ENCODE measurements around the gene MOCOS. TPM values are rescaled to one million over a fixed set of nuclear protein-coding genes. Genes with fewer than 3 reads are reported as not detected.
A peak's percentile ranks its signal among the peaks of the same experiment; 100 is the strongest.

Gene MOCOS
- total and polyA plus RNA-seq, 2 of the 13 experiments (the other 11 are each of a cell fraction or from before 2014, with no cell fraction given): 7.7 to 15.4 TPM

GRCh38 chr18:36187193-36187825, at the start of gene MOCOS (continued):
- TF ChIP-seq ZBTB38 (CRISPR knock-in tag; IDR thresholded peaks at IDR 0.05) (peak; percentile 23; the same call in 1 of the 2 replicates), HDAC1 (CRISPR knock-in tag; IDR thresholded peaks at IDR 0.05) (peak; percentile 80), HNRNPLL (IDR thresholded peaks at IDR 0.05; ENCODE audit: low read depth, low read length, poor library complexity, severe bottlenecking) (peak; percentile 65), ZNF761 (CRISPR knock-in tag; conservative IDR thresholded peaks at IDR 0.05) (0 out of 2 replicates have a peak, but pooled peaks have one; percentile 43), ZGPAT (CRISPR knock-in tag; IDR thresholded peaks at IDR 0.05) (peak; percentile 53), MXD1 (CRISPR knock-in tag; IDR thresholded peaks at IDR 0.05) (no peak; the same call in none of the 2 replicates), ZNF589 (CRISPR knock-in tag; conservative IDR thresholded peaks at IDR 0.05) (no peak), ZFX (CRISPR knock-in tag; IDR thresholded peaks at IDR 0.05; ENCODE audit: low read depth) (peak; percentile 86), ZHX2 (IDR thresholded peaks at IDR 0.05; ENCODE audit: low read depth) (no peak), ZHX2 (CRISPR knock-in tag; IDR thresholded peaks at IDR 0.05; ENCODE audit: borderline replicate concordance) (peak; percentile 34; the same call in 1 of the 2 replicates), ZNF256 (CRISPR knock-in tag; conservative IDR thresholded peaks at IDR 0.05) (0 out of 2 replicates have a peak, but pooled peaks have one; percentile 13), MAFK (conservative IDR thresholded peaks at IDR 0.05 in 1 of 2, IDR thresholded peaks at IDR 0.05 in 1 of 2; ENCODE audit: low read length in 2 of 2) (no peak), GTF2F1 (IDR thresholded peaks at IDR 0.05; ENCODE audit: low read length) (no peak), ARNT2 (CRISPR knock-in tag; IDR thresholded peaks at IDR 0.05; ENCODE audit: low read depth) (peak; percentile 87)
- TF ChIP-seq, protein P1, sequence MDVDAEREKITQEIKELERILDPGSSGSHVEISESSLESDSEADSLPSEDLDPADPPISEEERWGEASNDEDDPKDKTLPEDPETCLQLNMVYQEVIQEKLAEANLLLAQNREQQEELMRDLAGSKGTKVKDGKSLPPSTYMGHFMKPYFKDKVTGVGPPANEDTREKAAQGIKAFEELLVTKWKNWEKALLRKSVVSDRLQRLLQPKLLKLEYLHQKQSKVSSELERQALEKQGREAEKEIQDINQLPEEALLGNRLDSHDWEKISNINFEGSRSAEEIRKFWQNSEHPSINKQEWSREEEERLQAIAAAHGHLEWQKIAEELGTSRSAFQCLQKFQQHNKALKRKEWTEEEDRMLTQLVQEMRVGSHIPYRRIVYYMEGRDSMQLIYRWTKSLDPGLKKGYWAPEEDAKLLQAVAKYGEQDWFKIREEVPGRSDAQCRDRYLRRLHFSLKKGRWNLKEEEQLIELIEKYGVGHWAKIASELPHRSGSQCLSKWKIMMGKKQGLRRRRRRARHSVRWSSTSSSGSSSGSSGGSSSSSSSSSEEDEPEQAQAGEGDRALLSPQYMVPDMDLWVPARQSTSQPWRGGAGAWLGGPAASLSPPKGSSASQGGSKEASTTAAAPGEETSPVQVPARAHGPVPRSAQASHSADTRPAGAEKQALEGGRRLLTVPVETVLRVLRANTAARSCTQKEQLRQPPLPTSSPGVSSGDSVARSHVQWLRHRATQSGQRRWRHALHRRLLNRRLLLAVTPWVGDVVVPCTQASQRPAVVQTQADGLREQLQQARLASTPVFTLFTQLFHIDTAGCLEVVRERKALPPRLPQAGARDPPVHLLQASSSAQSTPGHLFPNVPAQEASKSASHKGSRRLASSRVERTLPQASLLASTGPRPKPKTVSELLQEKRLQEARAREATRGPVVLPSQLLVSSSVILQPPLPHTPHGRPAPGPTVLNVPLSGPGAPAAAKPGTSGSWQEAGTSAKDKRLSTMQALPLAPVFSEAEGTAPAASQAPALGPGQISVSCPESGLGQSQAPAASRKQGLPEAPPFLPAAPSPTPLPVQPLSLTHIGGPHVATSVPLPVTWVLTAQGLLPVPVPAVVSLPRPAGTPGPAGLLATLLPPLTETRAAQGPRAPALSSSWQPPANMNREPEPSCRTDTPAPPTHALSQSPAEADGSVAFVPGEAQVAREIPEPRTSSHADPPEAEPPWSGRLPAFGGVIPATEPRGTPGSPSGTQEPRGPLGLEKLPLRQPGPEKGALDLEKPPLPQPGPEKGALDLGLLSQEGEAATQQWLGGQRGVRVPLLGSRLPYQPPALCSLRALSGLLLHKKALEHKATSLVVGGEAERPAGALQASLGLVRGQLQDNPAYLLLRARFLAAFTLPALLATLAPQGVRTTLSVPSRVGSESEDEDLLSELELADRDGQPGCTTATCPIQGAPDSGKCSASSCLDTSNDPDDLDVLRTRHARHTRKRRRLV (CRISPR knock-in tag; IDR thresholded peaks at IDR 0.05): peak; percentile 61; the same call in 1 of the 2 replicates
